Measurements from ENCODE around the gene ARRB1. TPM values are rescaled to one million over a fixed set of nuclear protein-coding genes. Genes with fewer than 3 reads are reported as not detected.

ARRB1 gene
- total and polyA plus RNA-seq, 10 donors, result 11.6 to 139 (median 78.1) TPM

DNA sequence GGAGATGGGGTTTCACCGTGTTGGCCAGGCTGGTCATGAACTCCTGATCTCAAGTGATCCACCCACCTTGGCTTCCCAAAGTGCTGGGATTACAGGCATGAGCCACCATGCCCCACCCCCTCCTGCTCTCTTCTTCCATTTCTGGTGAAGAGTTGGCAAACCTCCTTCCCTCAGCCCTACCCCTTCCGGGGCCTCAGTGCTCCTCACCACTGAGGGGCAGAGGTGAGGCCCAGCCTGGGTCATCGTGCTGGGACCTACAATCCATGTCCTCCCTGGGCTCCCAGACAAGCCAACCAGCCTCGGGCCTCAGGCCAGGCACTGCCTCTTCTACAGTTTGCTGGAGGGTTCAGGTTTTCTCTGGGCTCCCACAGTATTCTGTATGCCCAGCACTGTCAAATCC, 125.7 kb downstream of the ARRB1 start:
- H3K27ac ChIP-seq, result no peak overlapping the region
- no peak overlapping the region for H3K4me3 ChIP-seq
- intact Hi-C loops (cut with DNase I; ENCODE audit: low total_unique reads), result no loop called here
- no peaks in the 10 kb centered on the region for H3K4me1 ChIP-seq
- no peaks in the 10 kb centered on the region for H3K9me3 ChIP-seq
- H3K27me3 ChIP-seq (replicated peaks in 1 of 7), result peaks cover 0 to 19% (median 0%) of the 10 kb centered on the region in 7 donors
- no peak for DNase-seq
- TF ChIP-seq POLR2AphosphoS5 (IDR thresholded peaks at IDR 0.05) (no peak), POLR2A (IDR thresholded peaks at IDR 0.05) (no peak)
- TF ChIP-seq, protein P1, sequence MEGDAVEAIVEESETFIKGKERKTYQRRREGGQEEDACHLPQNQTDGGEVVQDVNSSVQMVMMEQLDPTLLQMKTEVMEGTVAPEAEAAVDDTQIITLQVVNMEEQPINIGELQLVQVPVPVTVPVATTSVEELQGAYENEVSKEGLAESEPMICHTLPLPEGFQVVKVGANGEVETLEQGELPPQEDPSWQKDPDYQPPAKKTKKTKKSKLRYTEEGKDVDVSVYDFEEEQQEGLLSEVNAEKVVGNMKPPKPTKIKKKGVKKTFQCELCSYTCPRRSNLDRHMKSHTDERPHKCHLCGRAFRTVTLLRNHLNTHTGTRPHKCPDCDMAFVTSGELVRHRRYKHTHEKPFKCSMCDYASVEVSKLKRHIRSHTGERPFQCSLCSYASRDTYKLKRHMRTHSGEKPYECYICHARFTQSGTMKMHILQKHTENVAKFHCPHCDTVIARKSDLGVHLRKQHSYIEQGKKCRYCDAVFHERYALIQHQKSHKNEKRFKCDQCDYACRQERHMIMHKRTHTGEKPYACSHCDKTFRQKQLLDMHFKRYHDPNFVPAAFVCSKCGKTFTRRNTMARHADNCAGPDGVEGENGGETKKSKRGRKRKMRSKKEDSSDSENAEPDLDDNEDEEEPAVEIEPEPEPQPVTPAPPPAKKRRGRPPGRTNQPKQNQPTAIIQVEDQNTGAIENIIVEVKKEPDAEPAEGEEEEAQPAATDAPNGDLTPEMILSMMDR (IDR thresholded peaks at IDR 0.05 in 8 of 11, conservative IDR thresholded peaks at IDR 0.05 in 3 of 11), result no peak
- no peaks in the 10 kb centered on the region for H3K36me3 ChIP-seq
- WGBS, 5 donors, result 67 to 83% (median 70%) methylated on average over 4 of the region's 4 CpGs

DNA sequence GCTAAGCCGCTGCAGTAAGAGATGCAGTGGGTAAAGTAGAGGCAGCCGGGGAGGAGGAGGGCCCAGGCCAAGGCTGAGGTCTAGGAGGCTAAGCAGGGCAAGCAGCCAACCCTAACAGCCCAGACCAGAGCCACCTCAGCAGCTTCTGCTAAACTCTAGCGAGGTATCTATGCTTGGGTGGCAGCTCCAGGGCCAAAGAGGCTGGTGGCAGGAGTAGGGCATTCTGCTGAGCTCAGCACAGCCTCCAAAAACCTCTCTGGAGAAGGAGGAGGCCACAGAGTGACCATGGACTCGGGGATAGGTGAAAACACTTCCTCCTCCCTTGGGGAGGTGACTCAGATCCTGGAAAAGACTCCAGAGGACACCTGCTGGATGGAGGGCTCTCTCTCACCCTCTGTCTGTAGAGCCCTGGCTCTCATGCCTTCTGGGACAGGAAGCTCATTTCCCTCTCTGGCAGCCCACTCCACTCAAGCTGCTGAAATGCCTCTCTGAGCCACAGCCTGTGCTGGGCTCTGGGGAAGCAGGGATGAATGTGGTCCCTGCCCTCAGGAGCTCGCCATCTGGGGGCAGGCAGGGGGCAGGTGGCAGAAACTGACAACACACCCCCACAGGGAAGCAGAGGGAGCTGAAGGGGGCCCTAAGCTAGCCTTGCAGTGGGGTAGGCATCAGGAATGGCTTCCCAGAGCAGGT, 127.4 kb downstream of the ARRB1 start:
- no peak overlapping the region for H3K4me3 ChIP-seq
- H3K27me3 ChIP-seq (replicated peaks in 1 of 7), result peaks cover 0 to 2% (median 0%) of the 10 kb centered on the region in 7 donors
- WGBS, 5 donors, result 39 to 60% (median 48%) methylated on average over 5 of the region's 5 CpGs
- intact Hi-C loops (cut with DNase I; ENCODE audit: low total_unique reads), result no loop called here
- no peaks in the 10 kb centered on the region for H3K9me3 ChIP-seq
- H3K27ac ChIP-seq, result no peak overlapping the region
- DNase-seq, result no peak
- H3K36me3 ChIP-seq, result no peaks in the 10 kb centered on the region
- no peak for TF ChIP-seq POLR2A (IDR thresholded peaks at IDR 0.05)
- TF ChIP-seq POLR2AphosphoS5 (IDR thresholded peaks at IDR 0.05), result no peak
- TF ChIP-seq, protein P1 (IDR thresholded peaks at IDR 0.05 in 8 of 11, conservative IDR thresholded peaks at IDR 0.05 in 3 of 11), result no peak
- H3K4me1 ChIP-seq, result no peaks in the 10 kb centered on the region

DNA sequence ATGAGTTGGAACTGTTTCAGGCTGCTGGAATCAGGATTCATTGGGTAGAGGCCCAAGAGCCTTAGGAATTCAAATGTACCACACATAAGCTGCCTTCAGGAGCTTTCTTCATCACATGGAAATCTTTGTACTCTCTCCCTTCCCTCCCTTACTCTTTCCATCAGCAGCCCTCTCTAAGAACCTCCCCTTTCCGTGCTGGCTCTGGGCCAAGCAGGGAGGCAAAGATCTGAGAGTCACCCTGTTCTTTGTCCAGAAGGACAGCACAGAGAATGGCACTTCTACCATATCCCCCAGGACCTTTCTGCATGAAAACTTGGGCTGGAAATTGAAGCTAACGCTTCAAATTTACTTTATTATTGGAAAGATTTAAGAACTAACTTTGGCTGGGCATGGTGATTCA, 131.6 kb downstream of the ARRB1 start:
- 49 to 67% (median 51%) methylated on average over 2 of the region's 2 CpGs for WGBS, 5 donors
- TF ChIP-seq POLR2A (IDR thresholded peaks at IDR 0.05) (no peak), POLR2AphosphoS5 (IDR thresholded peaks at IDR 0.05) (no peak)
- TF ChIP-seq, protein P1 (IDR thresholded peaks at IDR 0.05 in 8 of 11, conservative IDR thresholded peaks at IDR 0.05 in 3 of 11), result no peak
- intact Hi-C loops (cut with DNase I; ENCODE audit: low total_unique reads), result no loop called here
- peaks cover 0 to 33% (median 0%) of the 10 kb centered on the region in 7 donors for H3K27me3 ChIP-seq (replicated peaks in 1 of 7)
- no peak overlapping the region for H3K4me3 ChIP-seq
- no peak for DNase-seq
- no peaks in the 10 kb centered on the region for H3K4me1 ChIP-seq
- no peaks in the 10 kb centered on the region for H3K9me3 ChIP-seq
- H3K27ac ChIP-seq, result no peak overlapping the region
- H3K36me3 ChIP-seq, result no peaks in the 10 kb centered on the region

DNA sequence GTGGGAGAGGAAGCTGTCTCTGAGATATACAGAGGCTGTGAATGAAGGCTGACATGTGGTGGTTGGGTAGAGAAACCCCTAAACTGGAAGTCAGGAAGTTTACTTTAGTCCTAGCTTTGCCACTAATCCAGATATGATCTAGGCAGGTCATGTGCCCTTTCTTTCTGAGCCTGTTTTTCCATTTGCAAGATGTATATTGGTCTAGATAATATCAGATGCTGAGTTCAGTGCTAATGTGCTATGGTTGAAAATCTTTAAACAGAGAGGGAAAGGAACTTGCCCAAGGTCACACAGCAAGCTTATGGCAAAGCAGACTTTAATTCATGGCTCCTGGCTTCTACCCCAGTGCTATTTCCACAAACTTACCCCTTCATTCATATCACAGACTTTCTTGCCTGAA, 136.6 kb downstream of the ARRB1 start:
- Histone ChIP-seq H3K27ac (no peak overlapping the region), H3K4me3 (no peak overlapping the region), H3K9me3 (no peaks in the 10 kb centered on the region), H3K27me3 (replicated peaks in 1 of 7) (peaks cover 0 to 54% (median 0%) of the 10 kb centered on the region in 7 donors), H3K4me1 (no peaks in the 10 kb centered on the region), H3K36me3 (no peaks in the 10 kb centered on the region)
- TF ChIP-seq POLR2AphosphoS5 (IDR thresholded peaks at IDR 0.05) (no peak), POLR2A (IDR thresholded peaks at IDR 0.05) (no peak)
- TF ChIP-seq, protein P1 (IDR thresholded peaks at IDR 0.05 in 8 of 11, conservative IDR thresholded peaks at IDR 0.05 in 3 of 11), result no peak
- intact Hi-C loops (cut with DNase I; ENCODE audit: low total_unique reads), result no loop called here
- DNase-seq, result no peak

All from spleen (tissue), 11 donors.